Endometrial microvascular endothelial cells (primary cell): ENCODE results near the gene GET4. TPM values are rescaled to one million over a fixed set of nuclear protein-coding genes. Genes with fewer than 3 reads are reported as not detected.
"Not testable (repeated sequence)": the region's sequence is repeated elsewhere in the genome, so short reads cannot be mapped to it uniquely, and the experiment has no call there.

Source experiments
- in situ Hi-C: cut with HindIII; loops from 2 replicates; pipeline ENCODE4 v1.10.0; 2017; ENCODE audit warnings: low sequenced_read_pairs, low pct_unique_long_range_greater_than_20kb; ENCODE audit errors: inconsistent ontology term
- total RNA-seq: library from RNA; depleted of rRNA; stranded (reverse); fragments of >200 nt; gene quantifications from one replicate; pipeline ENCODE4 v1.2.3, GENCODE V29; 2015; ENCODE audit errors: inconsistent ontology term

The GET4 gene
- total RNA-seq, 1 donor from 2014 or later = 45.6 TPM

DNA sequence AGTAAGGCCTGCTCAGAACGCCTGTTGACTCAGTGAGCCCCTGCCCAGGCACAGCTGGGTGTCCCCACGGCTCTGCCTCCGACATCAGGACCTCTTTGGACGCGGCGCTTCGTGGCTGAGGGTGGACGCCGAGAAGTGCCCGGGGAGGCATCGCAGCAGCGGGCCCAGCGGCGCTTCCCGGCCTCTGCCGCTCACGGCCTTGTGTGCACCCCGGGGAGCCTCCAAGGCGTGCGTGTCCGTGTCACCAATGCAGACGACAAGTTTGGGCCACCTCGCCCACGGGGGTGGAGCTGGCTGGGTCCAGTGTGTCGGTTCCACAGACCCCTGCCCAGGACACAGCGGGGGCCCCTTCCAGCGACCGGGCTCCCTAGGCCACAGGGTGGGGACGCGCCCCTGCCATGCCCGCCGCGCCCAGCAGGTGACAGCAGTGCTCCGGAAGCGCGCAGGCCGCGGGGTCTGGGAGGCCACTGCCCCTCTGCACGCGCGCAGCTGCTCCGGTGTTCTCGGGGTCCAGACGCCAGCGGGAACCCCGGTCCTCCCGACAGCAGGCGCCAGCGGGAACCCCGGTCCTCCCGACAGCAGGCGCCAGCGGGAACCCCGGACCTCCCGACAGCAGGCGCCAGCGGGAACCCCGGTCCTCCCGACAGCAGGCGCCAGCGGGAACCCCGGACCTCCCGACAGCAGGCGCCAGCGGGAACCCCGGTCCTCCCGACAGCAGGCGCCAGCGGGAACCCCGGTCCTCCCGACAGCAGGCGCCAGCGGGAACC is 32.4 kb downstream of the GET4 start:
- in situ Hi-C loops = not testable (repeated sequence)

GRCh38 chr7:909358-910329 is 33.3 kb downstream of the GET4 start:
- in situ Hi-C loops = no loop called here

GRCh38 chr7:910441-910861 is 34.1 kb downstream of the GET4 start:
- in situ Hi-C loops = no loop called here

DNA sequence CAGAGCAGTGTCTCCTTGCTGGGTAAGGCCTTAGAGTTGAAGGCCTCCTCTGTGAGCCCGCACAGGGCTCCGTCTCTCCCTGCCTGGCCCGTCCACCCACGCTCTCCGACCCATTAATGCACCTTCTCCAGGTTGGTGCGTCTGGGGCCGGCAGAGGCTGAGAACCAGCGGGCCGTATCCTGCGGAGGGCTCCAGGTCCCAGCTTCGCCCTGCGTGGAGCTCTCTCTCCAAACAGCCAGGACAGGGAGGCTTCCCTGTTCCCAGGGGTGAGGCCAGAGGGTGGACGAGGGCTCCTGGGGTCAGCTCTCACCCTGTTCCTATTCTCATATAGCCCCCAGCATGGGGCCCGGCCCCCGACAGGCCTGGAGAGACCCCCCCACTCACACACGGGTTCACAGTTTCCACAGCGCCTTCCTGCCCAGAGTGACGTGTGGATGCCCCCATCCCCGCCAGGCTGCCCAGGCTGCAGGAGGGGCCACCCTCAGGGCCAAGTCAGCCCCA is 34.6 kb downstream of the GET4 start:
- in situ Hi-C loops = no loop called here

GRCh38 chr7:911791-912480 is 35.6 kb downstream of the GET4 start:
- in situ Hi-C loops = no loop called here

- in situ Hi-C loops = no loop called here
Measured at GRCh38 chr7:913736-914520, 37.6 kb downstream of the GET4 start.

GRCh38 chr7:914521-915194 is 38.3 kb downstream of the GET4 start:
- in situ Hi-C loops = no loop called here

DNA sequence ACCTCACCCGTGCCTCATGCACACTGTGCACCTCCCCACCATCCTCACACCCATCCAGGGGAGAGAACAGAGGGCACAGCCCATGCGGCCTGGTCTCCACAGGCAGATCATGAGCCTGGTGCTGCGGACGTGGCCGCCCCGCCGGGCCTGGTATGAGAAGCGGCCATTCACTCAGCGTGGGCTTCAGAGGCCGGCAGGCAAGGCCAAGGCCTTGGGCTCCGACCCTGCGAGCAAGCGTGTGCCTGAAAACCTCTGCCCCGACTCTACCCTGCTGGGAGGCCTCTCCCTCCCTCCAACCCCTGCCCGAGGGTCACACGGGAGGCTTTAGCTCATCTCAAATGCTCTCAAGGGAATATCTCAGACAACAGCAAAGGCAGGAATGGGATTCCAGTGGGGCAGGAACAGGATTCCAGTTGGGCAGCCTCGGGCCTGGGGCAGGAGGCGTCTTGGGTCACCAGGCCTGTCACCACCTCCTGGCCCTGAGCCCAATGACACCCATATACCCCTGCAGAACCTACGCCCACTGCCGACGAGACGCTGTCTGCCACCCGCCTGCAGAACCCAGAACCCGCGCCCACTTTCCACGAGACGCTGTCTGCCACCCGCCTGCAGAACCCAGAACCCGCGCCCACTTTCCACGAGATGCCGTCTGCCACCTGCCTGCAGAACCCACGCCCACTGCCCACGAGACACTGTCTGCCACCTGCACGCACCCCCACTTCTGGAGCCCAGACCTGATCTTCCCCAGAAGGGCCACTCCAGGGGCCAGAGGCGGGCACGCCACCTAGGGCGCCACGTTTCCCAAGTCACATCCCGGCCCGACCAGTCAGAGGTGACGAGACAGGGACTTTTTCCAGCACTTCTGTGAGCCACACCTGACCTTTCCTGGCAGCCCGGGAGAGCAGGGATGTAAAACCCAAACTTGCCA is 39.2 kb downstream of the GET4 start:
- in situ Hi-C loops = no loop called here

DNA sequence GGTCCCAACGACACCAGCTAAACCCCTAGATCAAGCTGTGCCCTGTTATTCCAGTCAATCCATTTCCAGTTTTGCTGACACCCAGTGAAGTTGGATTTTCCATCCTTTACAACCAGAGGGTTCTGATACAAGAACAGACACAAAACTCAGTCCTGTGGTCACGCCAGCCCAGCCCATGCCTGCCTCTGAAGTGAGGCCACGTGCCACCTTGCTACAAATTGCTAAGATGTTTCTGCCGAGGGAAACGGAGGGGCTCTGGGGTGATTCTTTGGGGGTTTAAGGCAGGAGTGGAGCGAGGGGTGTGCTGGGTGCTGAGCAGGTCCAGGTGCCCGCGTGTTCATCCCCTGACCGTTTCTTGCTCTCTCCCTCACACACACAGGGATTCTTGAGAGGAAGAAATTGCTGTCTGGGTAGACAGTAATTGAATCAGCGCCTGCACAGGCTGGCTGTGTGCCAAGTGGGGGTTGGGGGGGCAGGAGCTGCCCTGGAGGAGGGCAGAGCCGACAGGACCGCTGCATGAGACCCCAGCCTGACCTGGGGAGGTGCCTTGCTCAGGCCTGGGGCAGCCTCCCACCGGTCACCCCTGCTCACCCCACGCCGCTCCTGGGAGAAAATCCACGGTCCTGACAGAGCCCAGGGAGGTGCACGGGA is 40.1 kb downstream of the GET4 start:
- in situ Hi-C loops = no loop called here

DNA sequence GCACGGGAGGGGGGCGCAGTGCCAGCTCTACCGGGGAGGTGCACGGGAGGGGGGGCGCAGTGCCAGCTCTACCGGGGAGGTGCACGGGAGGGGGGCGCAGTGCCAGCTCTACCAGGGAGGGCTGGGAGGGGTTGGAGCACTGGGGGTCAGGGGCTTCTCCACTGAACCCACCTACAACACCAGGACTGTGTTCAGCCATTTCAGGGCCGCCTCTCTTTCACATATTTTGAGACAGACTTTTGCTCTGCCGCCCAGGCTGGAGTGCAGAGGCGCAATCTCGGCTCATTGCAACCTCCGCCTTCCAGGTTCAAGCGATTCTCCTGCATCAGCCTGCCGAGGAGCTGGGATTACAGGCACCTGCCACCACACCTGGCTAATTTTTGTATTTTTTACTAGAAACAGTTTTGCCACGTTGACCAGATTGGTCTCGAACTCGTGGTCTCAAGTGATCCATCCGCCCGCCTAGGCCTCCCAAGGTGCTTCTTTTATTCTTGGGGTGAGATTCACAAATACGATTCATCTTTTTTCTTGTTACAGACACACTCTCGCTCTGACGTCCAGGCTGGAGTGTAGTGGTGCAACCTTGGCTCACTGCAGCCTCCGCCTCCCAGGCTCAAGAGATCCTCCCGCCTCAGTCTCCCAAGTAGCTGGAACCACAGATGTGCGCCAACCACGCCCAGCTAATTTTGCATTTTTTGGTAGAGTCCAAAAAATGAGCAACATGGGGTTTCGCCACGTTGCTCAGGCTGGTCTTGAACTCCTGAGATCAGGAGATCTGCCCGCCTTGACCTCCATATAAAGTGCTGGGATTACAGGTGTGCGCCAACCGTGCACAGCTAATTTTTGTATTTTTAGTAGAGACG is 41.1 kb downstream of the GET4 start:
- in situ Hi-C loops = no loop called here

DNA sequence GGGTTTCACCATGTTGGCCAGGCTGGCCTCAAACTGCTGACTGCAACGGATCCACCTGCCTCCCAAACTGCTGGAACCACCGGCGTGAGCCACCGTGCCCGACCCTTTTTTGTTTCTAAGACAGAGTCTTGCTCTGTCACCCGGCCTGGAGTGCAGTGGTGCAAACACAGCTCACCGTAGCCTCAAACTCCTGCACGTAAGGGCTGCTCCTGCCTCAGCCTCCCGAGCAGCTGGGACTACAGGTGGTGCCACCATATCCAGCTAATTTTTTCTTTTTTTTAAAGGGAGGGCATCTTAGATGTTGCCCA is 41.7 kb downstream of the GET4 start:
- in situ Hi-C loops = no loop called here

DNA sequence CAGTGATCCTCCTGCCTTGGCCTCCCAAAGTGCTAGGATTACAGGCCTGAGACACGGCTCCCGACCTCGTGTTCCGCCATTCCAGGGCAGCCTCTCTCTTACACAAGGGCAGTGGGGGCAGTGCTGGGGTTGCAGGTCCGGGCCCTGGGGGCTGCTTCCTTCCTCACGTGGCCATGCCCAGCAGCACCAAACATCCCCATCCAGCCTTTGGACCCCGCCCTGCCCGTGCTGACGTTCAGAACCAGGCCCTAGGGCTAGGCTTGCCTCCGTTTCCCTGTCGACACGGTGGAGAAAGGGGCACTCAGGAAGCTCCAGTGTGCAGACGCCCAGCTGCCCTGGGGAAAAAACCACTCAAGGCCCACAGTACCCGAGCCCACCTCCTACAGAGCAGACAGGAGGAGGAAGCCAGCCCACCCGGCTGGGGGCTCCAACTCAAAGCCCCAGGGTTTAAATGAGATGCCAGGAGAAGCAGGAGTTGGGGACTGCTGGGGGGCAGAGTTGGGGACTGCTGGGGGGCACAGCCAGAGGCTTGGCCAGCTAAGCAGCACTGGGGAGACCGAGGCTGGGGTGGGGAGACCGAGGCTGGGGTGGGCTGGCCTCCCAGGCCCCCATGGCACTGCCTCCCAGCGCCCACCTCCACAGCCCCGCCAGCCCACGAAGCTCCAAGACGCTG is 42.2 kb downstream of the GET4 start:
- in situ Hi-C loops = no loop called here

DNA sequence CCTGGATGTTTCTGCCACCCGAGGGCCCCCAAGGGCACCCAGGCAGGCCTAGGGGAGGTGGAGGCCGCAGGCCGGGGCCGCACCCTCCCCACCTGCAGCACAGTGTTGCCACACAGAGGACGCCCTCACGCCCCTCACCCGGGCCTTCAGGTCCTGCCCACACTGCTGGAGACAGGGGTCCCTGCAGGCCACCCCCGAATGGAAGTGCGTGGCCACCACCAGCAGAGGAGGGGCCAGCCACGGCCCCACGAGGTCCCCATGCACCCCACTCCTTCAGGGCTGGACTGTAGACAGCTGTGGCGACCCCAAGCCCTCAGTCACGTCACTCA is 42.7 kb downstream of the GET4 start:
- in situ Hi-C loops = no loop called here

- in situ Hi-C loops = no loop called here
Measured at GRCh38 chr7:919924-920341, 43.6 kb downstream of the GET4 start.

DNA sequence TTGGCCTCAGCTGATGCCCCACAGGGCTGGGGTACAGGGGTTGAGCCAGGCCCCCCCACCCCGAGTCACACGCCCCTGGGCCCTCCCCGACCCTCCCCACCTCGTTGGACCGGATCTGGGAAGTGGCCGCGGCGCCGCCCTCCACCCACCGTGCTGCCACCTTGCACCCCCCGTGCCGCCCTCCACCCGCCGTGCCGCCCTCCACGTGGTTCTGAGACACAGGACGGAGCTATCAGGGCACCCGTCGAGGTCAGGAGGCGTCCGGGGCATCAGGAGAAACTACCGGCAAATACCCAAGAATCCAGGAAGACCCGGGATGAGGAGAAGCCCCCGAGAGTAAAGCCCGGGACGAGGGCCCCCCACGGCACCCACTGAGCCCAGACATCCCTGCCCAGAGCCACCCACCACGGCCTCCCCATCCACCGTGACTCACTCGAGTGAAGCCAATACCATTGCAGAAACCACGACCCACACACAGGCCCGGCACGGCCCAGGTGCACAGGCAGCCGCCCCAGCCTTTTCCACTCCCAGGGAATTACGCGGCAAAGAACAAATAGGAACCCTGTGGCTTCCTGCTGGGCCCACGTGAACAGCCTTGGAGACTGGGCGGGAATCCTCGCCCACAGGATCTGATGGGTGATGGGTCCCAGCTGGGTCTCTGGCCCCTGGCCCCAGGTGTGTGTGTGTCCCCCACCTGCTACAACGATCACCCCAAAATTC is 44.2 kb downstream of the GET4 start:
- in situ Hi-C loops = no loop called here
